Body of pancreas (tissue), 4 donors: ENCODE results near the gene SYP. TPM values are rescaled to one million over a fixed set of nuclear protein-coding genes. Genes with fewer than 3 reads are reported as not detected.

Source experiments
- ATAC-seq: fragments of 150-250 bp; one replicate; pipeline ENCODE4 v1.9.1; 2016
- DNase-seq, 4 donors: peaks; one replicate each; pipeline ENCODE4 v3.0.0-alpha.2; 2019
- H3K27ac ChIP-seq, 4 donors: fragments of 200-600 bp; sonication (generic); 1 replicate in 3 of 4; 2 replicates in 1 of 4; pipeline versions ENCODE4 v1.5.1 to v1.6.1; 2016 to 2019; ENCODE audit warnings: mild to moderate bottlenecking in 1 of 4, mixed read lengths in 1 of 4, moderate library complexity in 1 of 4
- H3K27me3 ChIP-seq, 2 donors: fragments of 200-600 bp; sonication (generic); one replicate each; pipeline ENCODE4 v1.6.0; 2016; ENCODE audit warnings: mild to moderate bottlenecking in 1 of 2
- H3K36me3 ChIP-seq, 2 donors: fragments of 200-600 bp; sonication (generic); replicated peaks in 1 of 2; 2 replicates each; pipeline ENCODE4 v1.5.1; 2016; ENCODE audit warnings: low read depth in 2 of 2; ENCODE audit not compliant: insufficient read depth in 1 of 2
- H3K4me1 ChIP-seq: fragments of 200-600 bp; sonication (generic); one replicate; pipeline ENCODE4 v1.6.0; 2016
- H3K4me3 ChIP-seq, 2 donors: fragments of 200-600 bp; sonication (generic); 1 replicate in 1 of 2; 2 replicates in 1 of 2; pipeline ENCODE4 v1.5.1; 2016 to 2019
- H3K9me3 ChIP-seq, 3 donors: fragments of 200-600 bp; sonication (generic); 1 replicate in 2 of 3; 2 replicates in 1 of 3; pipeline ENCODE4 v1.5.1; 2016
- CTCF ChIP-seq, 7 experiments: fragments of 450-650 bp in 4 of 7; fragments of 200-600 bp in 3 of 7; sonication (generic) in 3 of 7; IDR thresholded peaks; one replicate each; pipeline ENCODE4 v1.5.1; 2016 to 2019; ENCODE audit warnings: antibody characterized with exemption in 7 of 7
- POLR2A ChIP-seq, 3 donors: fragments of 450-650 bp; IDR thresholded peaks; one replicate each; pipeline ENCODE4 v1.6.1; 2016; ENCODE audit warnings: antibody characterized with exemption in 3 of 3, mild to moderate bottlenecking in 2 of 3
- WGBS, 2 donors: methylation state at CpG; one replicate each; pipeline ENCODE4 v1.1.5; 2017; 5-methylcytosine and 5-hydroxymethylcytosine counted together
- intact Hi-C: fragments of 100-400 bp; cut with DNase I; formaldehyde crosslinking; loops from one replicate; pipeline ENCODE4 v1.15.1; 2023
- total RNA-seq, 2 donors: library from RNA; depleted of rRNA; stranded (reverse); fragments of >200 nt; gene quantifications; one replicate each; pipeline ENCODE4 v1.1.0, GENCODE V29; 2016

The SYP gene
- total RNA-seq, 2 donors from 2014 or later, result 5.4 to 6.6 TPM

GRCh38 chrX:49212861-49213260 lies 12.9 kb upstream of the SYP start:
- H3K27me3 ChIP-seq, result no peaks in the 10 kb centered on the region
- no peaks in the 10 kb centered on the region for H3K4me1 ChIP-seq
- H3K27ac ChIP-seq, result no peak overlapping the region
- H3K4me3 ChIP-seq, result no peak overlapping the region
- no peak for TF ChIP-seq POLR2A (IDR thresholded peaks at IDR 0.05)
- no peak for TF ChIP-seq CTCF (IDR thresholded peaks at IDR 0.05)
- intact Hi-C loops, result no loop called here
- 38 to 45% methylated on average over 1 of the region's 1 CpG for WGBS, 2 donors
- ATAC-seq (no peak), DNase-seq (no peak)
- H3K9me3 ChIP-seq, result no peaks in the 10 kb centered on the region
- H3K36me3 ChIP-seq, result no peaks in the 10 kb centered on the region

GRCh38 chrX:49212209-49212608 lies 12.2 kb upstream of the SYP start:
- Histone ChIP-seq H3K4me1 (no peaks in the 10 kb centered on the region), H3K9me3 (no peaks in the 10 kb centered on the region), H3K36me3 (no peaks in the 10 kb centered on the region), H3K4me3 (no peak overlapping the region), H3K27ac (no peak overlapping the region), H3K27me3 (no peaks in the 10 kb centered on the region)
- DNase-seq (no peak), ATAC-seq (no peak)
- 90% methylated on average over 2 of the region's 2 CpGs; no CpG with 5 or more reads in 1 of the 2 donors for WGBS, 2 donors
- intact Hi-C loops, result no loop called here
- TF ChIP-seq CTCF (IDR thresholded peaks at IDR 0.05), result no peak
- TF ChIP-seq POLR2A (IDR thresholded peaks at IDR 0.05), result no peak

GRCh38 chrX:49211074-49211473 lies 11.1 kb upstream of the SYP start:
- ATAC-seq, result no peak

GRCh38 chrX:49210406-49210805 lies 10.4 kb upstream of the SYP start:
- Histone ChIP-seq H3K4me1 (no peaks in the 10 kb centered on the region), H3K9me3 (no peaks in the 10 kb centered on the region), H3K27me3 (no peaks in the 10 kb centered on the region), H3K4me3 (no peak overlapping the region), H3K36me3 (no peaks in the 10 kb centered on the region), H3K27ac (no peak overlapping the region)
- TF ChIP-seq POLR2A (IDR thresholded peaks at IDR 0.05) (no peak), CTCF (IDR thresholded peaks at IDR 0.05) (no peak)
- DNase-seq (no peak), ATAC-seq (no peak)
- 81% methylated on average over 5 of the region's 8 CpGs; no CpG with 5 or more reads in 1 of the 2 donors for WGBS, 2 donors
- intact Hi-C loops, result no loop called here

More at GRCh38 chrX:49211074-49211473, 11.1 kb upstream of the SYP start:
- WGBS, 2 donors, result 89 to 92% methylated on average over 4 to 9 of the region's 9 CpGs
- TF ChIP-seq CTCF (IDR thresholded peaks at IDR 0.05) (no peak), POLR2A (IDR thresholded peaks at IDR 0.05) (no peak)
- no peaks in the 10 kb centered on the region for H3K36me3 ChIP-seq
- H3K27ac ChIP-seq, result no peak overlapping the region
- H3K4me3 ChIP-seq, result no peak overlapping the region
- DNase-seq, result no peak
- H3K27me3 ChIP-seq, result no peaks in the 10 kb centered on the region
- intact Hi-C loops, result no loop called here
- no peaks in the 10 kb centered on the region for H3K4me1 ChIP-seq
- H3K9me3 ChIP-seq, result no peaks in the 10 kb centered on the region

GRCh38 chrX:49209434-49210251 lies 9.7 kb upstream of the SYP start:
- intact Hi-C loops, result no loop called here
- Histone ChIP-seq H3K9me3 (no peaks in the 10 kb centered on the region), H3K27ac (no peak overlapping the region), H3K27me3 (no peaks in the 10 kb centered on the region), H3K36me3 (no peaks in the 10 kb centered on the region), H3K4me1 (no peaks in the 10 kb centered on the region), H3K4me3 (no peak overlapping the region)
- DNase-seq (no peak), ATAC-seq (no peak)
- 66 to 70% methylated on average over 12 to 16 of the region's 28 CpGs for WGBS, 2 donors
- TF ChIP-seq POLR2A (IDR thresholded peaks at IDR 0.05) (no peak), CTCF (IDR thresholded peaks at IDR 0.05) (no peak)
